Memory B cell (primary cell): Measurements from ENCODE around the gene ZNF326.

Source experiments
- ATAC-seq: fragments of 150-1000 bp; cut with Tn5 transposase; 2 replicates; pipeline ENCODE4 v1.10.0; 2021; ENCODE audit warnings: low read depth, mild to moderate bottlenecking, moderate library complexity
- DNase-seq, 2 donors: peaks; one replicate each; pipeline ENCODE4 v3.0.0; 2022; ENCODE audit warnings: low spot score in 2 of 2
- H3K27ac Mint-ChIP-seq: one replicate; pipeline ENCODE4 v1.8.0; 2022; ENCODE audit warnings: mild to moderate bottlenecking, moderate library complexity, mixed read lengths
- H3K27me3 Mint-ChIP-seq: one replicate; pipeline ENCODE4 v1.8.0; 2022; ENCODE audit warnings: mixed read lengths
- H3K36me3 Mint-ChIP-seq: one replicate; pipeline ENCODE4 v1.8.0; 2022; ENCODE audit warnings: mild to moderate bottlenecking, mixed read lengths
- H3K4me1 Mint-ChIP-seq: one replicate; pipeline ENCODE4 v1.8.0; 2022; ENCODE audit warnings: mixed read lengths
- H3K4me3 Mint-ChIP-seq: one replicate; pipeline ENCODE4 v1.8.0; 2022; ENCODE audit warnings: mild to moderate bottlenecking, moderate library complexity, mixed read lengths
- H3K9me3 Mint-ChIP-seq: one replicate; pipeline ENCODE4 v1.8.0; 2022; ENCODE audit warnings: mixed read lengths

The ZNF326 gene

GRCh38 chr1:89957107-89957506, 37.8 kb upstream of the ZNF326 start:
- Mint-ChIP-seq H3K4me1 (peaks cover 3% of the 10 kb centered on the region), H3K36me3 (no peaks in the 10 kb centered on the region), H3K4me3 (no peak overlapping the region), H3K27ac (no peak overlapping the region), H3K9me3 (no peaks in the 10 kb centered on the region), H3K27me3 (peaks cover 6% of the 10 kb centered on the region)
- no peak for ATAC-seq
- no peak for DNase-seq

- no peak for DNase-seq
- ATAC-seq, result no peak
- H3K4me3 Mint-ChIP-seq, result no peak overlapping the region
- peaks cover 6% of the 10 kb centered on the region for H3K4me1 Mint-ChIP-seq
- H3K27ac Mint-ChIP-seq, result no peak overlapping the region
- H3K9me3 Mint-ChIP-seq, result no peaks in the 10 kb centered on the region
- H3K36me3 Mint-ChIP-seq, result no peaks in the 10 kb centered on the region
- H3K27me3 Mint-ChIP-seq, result peaks cover 8% of the 10 kb centered on the region
These were observed 35.9 kb upstream of the ZNF326 start for GRCh38 chr1:89958851-89959654.

GRCh38 chr1:89959719-89960118, 35.2 kb upstream of the ZNF326 start:
- ATAC-seq, result no peak
- Mint-ChIP-seq H3K4me1 (peaks cover 6% of the 10 kb centered on the region), H3K27ac (no peak overlapping the region), H3K27me3 (peaks cover 8% of the 10 kb centered on the region), H3K4me3 (no peak overlapping the region), H3K9me3 (no peaks in the 10 kb centered on the region), H3K36me3 (no peaks in the 10 kb centered on the region)
- DNase-seq, result no peak

GRCh38 chr1:89962024-89962741, 32.7 kb upstream of the ZNF326 start:
- Mint-ChIP-seq H3K4me3 (no peak overlapping the region), H3K27me3 (peaks cover 8% of the 10 kb centered on the region), H3K36me3 (no peaks in the 10 kb centered on the region), H3K4me1 (peaks cover 10% of the 10 kb centered on the region), H3K27ac (peak overlapping the region; percentile 33), H3K9me3 (no peaks in the 10 kb centered on the region)
- DNase-seq, result no peak
- ATAC-seq, result no peak

- no peak overlapping the region for H3K4me3 Mint-ChIP-seq
- DNase-seq (no peak), ATAC-seq (no peak)
- H3K36me3 Mint-ChIP-seq, result no peaks in the 10 kb centered on the region
- no peaks in the 10 kb centered on the region for H3K9me3 Mint-ChIP-seq
- peaks cover 6% of the 10 kb centered on the region for H3K27me3 Mint-ChIP-seq
- peaks cover 10% of the 10 kb centered on the region for H3K4me1 Mint-ChIP-seq
- no peak overlapping the region for H3K27ac Mint-ChIP-seq
These were observed 32.2 kb upstream of the ZNF326 start for GRCh38 chr1:89962742-89963075.

- DNase-seq (no peak), ATAC-seq (no peak)
- H3K9me3 Mint-ChIP-seq, result no peaks in the 10 kb centered on the region
- H3K27me3 Mint-ChIP-seq, result peaks cover 3% of the 10 kb centered on the region
- no peaks in the 10 kb centered on the region for H3K36me3 Mint-ChIP-seq
- H3K4me1 Mint-ChIP-seq, result peaks cover 10% of the 10 kb centered on the region
- H3K4me3 Mint-ChIP-seq, result no peak overlapping the region
- H3K27ac Mint-ChIP-seq, result no peak overlapping the region
These were observed 29.6 kb upstream of the ZNF326 start for GRCh38 chr1:89965193-89965768.

- no peak for DNase-seq
- no peaks in the 10 kb centered on the region for H3K9me3 Mint-ChIP-seq
- H3K27me3 Mint-ChIP-seq, result peaks cover 3% of the 10 kb centered on the region
- no peak overlapping the region for H3K27ac Mint-ChIP-seq
- peaks cover 10% of the 10 kb centered on the region for H3K4me1 Mint-ChIP-seq
- peak; percentile 39 for ATAC-seq
- H3K36me3 Mint-ChIP-seq, result no peaks in the 10 kb centered on the region
- no peak overlapping the region for H3K4me3 Mint-ChIP-seq
These were observed 28.3 kb upstream of the ZNF326 start for GRCh38 chr1:89966656-89967055.

- Mint-ChIP-seq H3K4me3 (no peak overlapping the region), H3K4me1 (peaks cover 2% of the 10 kb centered on the region), H3K27ac (no peak overlapping the region), H3K9me3 (no peaks in the 10 kb centered on the region), H3K36me3 (no peaks in the 10 kb centered on the region), H3K27me3 (no peaks in the 10 kb centered on the region)
- no peak for DNase-seq
- no peak for ATAC-seq
These were observed 23.3 kb upstream of the ZNF326 start for GRCh38 chr1:89971600-89971999.

- Mint-ChIP-seq H3K4me1 (peaks cover under 1% of the 10 kb centered on the region), H3K4me3 (no peak overlapping the region), H3K9me3 (no peaks in the 10 kb centered on the region), H3K27me3 (no peaks in the 10 kb centered on the region), H3K27ac (no peak overlapping the region), H3K36me3 (no peaks in the 10 kb centered on the region)
- ATAC-seq (no peak), DNase-seq (no peak)
These were observed 22.9 kb upstream of the ZNF326 start for GRCh38 chr1:89972024-89972423.

GRCh38 chr1:89973471-89974127, 21.3 kb upstream of the ZNF326 start:
- Mint-ChIP-seq H3K27me3 (peaks cover 2% of the 10 kb centered on the region), H3K9me3 (no peaks in the 10 kb centered on the region), H3K4me1 (no peaks in the 10 kb centered on the region), H3K27ac (no peak overlapping the region), H3K36me3 (no peaks in the 10 kb centered on the region), H3K4me3 (no peak overlapping the region)
- no peak for ATAC-seq
- DNase-seq, result no peak

- no peak overlapping the region for H3K4me3 Mint-ChIP-seq
- no peak overlapping the region for H3K27ac Mint-ChIP-seq
- no peaks in the 10 kb centered on the region for H3K9me3 Mint-ChIP-seq
- H3K27me3 Mint-ChIP-seq, result peaks cover 2% of the 10 kb centered on the region
- H3K4me1 Mint-ChIP-seq, result no peaks in the 10 kb centered on the region
- ATAC-seq (no peak), DNase-seq (no peak)
- H3K36me3 Mint-ChIP-seq, result no peaks in the 10 kb centered on the region
These were observed 20.7 kb upstream of the ZNF326 start for GRCh38 chr1:89974256-89974655.

- Mint-ChIP-seq H3K4me1 (no peaks in the 10 kb centered on the region), H3K27ac (no peak overlapping the region), H3K9me3 (no peaks in the 10 kb centered on the region), H3K36me3 (no peaks in the 10 kb centered on the region), H3K27me3 (peaks cover 2% of the 10 kb centered on the region), H3K4me3 (no peak overlapping the region)
- no peak for ATAC-seq
- no peak for DNase-seq
These were observed 20.0 kb upstream of the ZNF326 start for GRCh38 chr1:89974696-89975470.

- Mint-ChIP-seq H3K36me3 (no peaks in the 10 kb centered on the region), H3K4me1 (no peaks in the 10 kb centered on the region), H3K27me3 (peaks cover 2% of the 10 kb centered on the region), H3K27ac (no peak overlapping the region), H3K4me3 (no peak overlapping the region), H3K9me3 (no peaks in the 10 kb centered on the region)
- DNase-seq (no peak), ATAC-seq (no peak)
These were observed 19.3 kb upstream of the ZNF326 start for GRCh38 chr1:89975540-89976125.
